ENCODE data around the gene DDN. TPM values are rescaled to one million over a fixed set of nuclear protein-coding genes. Genes with fewer than 3 reads are reported as not detected.

The DDN gene
- total and polyA plus RNA-seq, 10 donors = 0.09 to 2.0 (median 0.42) TPM; not detected in 1

DNA sequence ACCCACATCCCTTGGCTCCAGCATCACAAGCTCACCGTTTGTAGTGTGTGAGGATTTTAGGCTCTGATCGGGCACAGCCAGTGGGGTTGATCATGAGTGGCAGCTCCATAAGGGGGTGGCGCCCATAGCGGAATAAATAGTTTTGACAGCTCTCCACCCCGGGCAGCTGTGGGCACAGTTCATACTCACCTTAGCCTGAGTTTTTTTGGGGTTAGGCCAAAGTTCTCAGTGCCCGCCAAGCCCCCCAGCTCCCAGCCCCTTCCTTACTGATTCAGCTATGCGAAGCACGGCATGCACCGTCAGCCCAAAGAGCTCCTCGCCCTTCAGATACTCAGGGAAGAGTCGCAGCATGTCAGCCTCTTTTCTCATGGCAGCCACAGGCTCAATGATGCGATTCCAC is 25.4 kb upstream of the DDN start:
- H3K27ac ChIP-seq = no peak overlapping the region
- no peaks in the 10 kb centered on the region for H3K27me3 ChIP-seq (replicated peaks in 1 of 7)
- 93 to 97% (median 95%) methylated on average over 10 to 12 of the region's 12 CpGs for WGBS, 5 donors
- H3K36me3 ChIP-seq = peaks cover 0 to 96% (median 87%) of the 10 kb centered on the region in 6 donors
- intact Hi-C loops (cut with DNase I; ENCODE audit: low total_unique reads) = no loop called here
- H3K4me3 ChIP-seq = no peak overlapping the region
- TF ChIP-seq, protein P1, sequence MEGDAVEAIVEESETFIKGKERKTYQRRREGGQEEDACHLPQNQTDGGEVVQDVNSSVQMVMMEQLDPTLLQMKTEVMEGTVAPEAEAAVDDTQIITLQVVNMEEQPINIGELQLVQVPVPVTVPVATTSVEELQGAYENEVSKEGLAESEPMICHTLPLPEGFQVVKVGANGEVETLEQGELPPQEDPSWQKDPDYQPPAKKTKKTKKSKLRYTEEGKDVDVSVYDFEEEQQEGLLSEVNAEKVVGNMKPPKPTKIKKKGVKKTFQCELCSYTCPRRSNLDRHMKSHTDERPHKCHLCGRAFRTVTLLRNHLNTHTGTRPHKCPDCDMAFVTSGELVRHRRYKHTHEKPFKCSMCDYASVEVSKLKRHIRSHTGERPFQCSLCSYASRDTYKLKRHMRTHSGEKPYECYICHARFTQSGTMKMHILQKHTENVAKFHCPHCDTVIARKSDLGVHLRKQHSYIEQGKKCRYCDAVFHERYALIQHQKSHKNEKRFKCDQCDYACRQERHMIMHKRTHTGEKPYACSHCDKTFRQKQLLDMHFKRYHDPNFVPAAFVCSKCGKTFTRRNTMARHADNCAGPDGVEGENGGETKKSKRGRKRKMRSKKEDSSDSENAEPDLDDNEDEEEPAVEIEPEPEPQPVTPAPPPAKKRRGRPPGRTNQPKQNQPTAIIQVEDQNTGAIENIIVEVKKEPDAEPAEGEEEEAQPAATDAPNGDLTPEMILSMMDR (IDR thresholded peaks at IDR 0.05 in 8 of 11, conservative IDR thresholded peaks at IDR 0.05 in 3 of 11) = no peak
- H3K4me1 ChIP-seq = peaks cover 0 to 22% (median 9%) of the 10 kb centered on the region in 6 donors
- H3K9me3 ChIP-seq = no peaks in the 10 kb centered on the region
- no peak for DNase-seq

DNA sequence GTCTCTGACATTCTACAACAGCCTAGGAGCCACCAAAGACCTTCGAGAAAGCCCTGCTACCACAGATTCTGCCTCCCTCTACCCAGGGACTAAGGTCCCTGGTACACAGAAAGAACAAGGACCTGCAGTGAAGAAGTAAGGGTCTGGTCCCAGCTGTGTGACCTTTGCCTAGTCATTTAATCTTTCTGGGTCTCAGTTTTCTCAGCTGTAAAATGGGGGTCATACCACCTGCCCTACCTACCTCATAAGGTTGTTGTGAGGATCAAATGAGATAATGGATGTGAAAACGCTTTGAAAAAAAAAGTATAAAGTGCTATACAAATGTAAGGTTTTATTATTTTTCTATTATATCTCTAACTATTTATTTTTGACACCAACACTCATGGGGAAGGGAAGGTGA is 24.6 kb upstream of the DDN start:
- no peak for DNase-seq
- Histone ChIP-seq H3K27ac (no peak overlapping the region), H3K4me1 (peaks cover 0 to 22% (median 14%) of the 10 kb centered on the region in 6 donors), H3K9me3 (no peaks in the 10 kb centered on the region), H3K4me3 (no peak overlapping the region), H3K27me3 (replicated peaks in 1 of 7) (no peaks in the 10 kb centered on the region), H3K36me3 (peaks cover 0 to 88% (median 81%) of the 10 kb centered on the region in 6 donors)
- TF ChIP-seq POLR2AphosphoS5 (IDR thresholded peaks at IDR 0.05) (no peak), POLR2A (IDR thresholded peaks at IDR 0.05) (no peak)
- TF ChIP-seq, protein P1 (IDR thresholded peaks at IDR 0.05 in 8 of 11, conservative IDR thresholded peaks at IDR 0.05 in 3 of 11) = no peak
- intact Hi-C loops (cut with DNase I; ENCODE audit: low total_unique reads) = no loop called here
- 84 to 98% (median 94%) methylated on average over 2 of the region's 2 CpGs for WGBS, 5 donors

DNA sequence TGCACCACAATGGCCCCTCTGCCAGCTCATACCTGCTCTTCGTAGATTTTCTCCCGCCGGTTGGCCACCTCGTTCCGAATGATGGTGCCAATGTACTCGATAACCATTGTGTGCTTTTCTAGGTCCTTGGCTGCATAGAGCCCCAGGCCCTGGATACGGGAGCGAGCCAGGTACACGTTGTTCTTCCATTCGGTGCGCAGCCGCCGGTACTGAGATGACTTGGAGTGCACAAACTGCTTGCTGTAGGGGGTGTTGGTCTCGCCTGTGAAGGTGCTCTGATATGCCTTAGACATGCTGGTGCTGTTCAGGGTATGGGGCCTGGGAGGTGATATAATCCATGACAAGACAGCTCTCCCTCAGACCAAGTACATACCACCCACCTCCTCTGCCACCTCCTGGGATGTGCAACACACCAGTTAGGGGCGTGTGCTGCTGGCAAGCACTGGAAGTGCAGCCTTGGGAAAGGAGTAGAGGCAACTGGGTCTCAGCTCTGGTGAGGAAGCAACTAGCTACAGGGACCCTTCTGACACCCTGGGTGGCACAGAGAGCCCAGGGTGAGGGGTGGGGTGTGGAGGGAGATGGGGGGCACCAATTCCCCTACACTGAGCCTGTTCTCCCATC is 23.5 kb upstream of the DDN start:
- 87 to 97% (median 94%) methylated on average over 14 to 15 of the region's 15 CpGs for WGBS, 5 donors
- Histone ChIP-seq H3K27me3 (replicated peaks in 1 of 7) (no peaks in the 10 kb centered on the region), H3K27ac (no peak overlapping the region), H3K4me3 (no peak overlapping the region), H3K36me3 (peaks cover 0 to 77% (median 70%) of the 10 kb centered on the region in 6 donors), H3K9me3 (no peaks in the 10 kb centered on the region), H3K4me1 (peaks cover 3 to 27% (median 18%) of the 10 kb centered on the region in 6 donors)
- DNase-seq = no peak
- TF ChIP-seq POLR2AphosphoS5 (IDR thresholded peaks at IDR 0.05) = peak in 1 of 3 donors; percentile 23
- no peak for TF ChIP-seq POLR2A (IDR thresholded peaks at IDR 0.05)
- intact Hi-C loops (cut with DNase I; ENCODE audit: low total_unique reads) = no loop called here

DNA sequence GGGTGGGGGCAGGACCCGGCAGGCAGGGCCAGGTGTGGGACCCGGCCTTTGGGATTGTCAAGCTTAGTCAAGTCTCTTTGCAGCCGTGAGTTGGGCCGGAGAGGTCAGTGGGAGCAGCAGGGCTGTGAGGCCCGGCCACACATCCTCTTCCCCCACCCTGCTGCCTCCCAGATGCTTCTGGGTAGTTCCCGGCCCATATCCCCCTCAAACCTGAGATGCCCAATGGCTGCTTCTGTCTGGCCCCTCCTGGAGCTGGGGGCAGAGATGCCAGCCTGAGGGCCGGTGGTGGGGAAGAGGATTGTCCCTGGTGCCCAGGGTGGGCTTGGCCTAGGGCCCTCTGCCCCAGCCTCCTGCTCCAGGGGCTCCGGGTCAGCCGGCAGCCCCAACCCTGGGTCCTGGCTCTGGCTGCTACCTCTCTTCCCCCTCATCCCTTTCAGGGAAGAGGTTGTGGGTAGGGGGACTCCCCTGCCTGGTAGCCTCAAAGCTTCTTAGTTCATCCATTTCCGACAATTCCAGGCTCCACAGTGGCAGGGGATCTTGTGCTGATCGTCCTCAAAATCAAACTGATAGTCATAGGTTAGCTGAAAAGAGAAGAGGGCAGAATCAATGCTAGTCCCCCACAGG is 22.2 kb upstream of the DDN start:
- WGBS, 5 donors = 79 to 93% (median 85%) methylated on average over 10 to 11 of the region's 11 CpGs
- DNase-seq = no peak
- intact Hi-C loops (cut with DNase I; ENCODE audit: low total_unique reads) = no loop called here
- H3K9me3 ChIP-seq = no peaks in the 10 kb centered on the region
- peak in 1 of 3 donors; percentile 12 for TF ChIP-seq POLR2AphosphoS5 (IDR thresholded peaks at IDR 0.05)
- no peak for TF ChIP-seq POLR2A (IDR thresholded peaks at IDR 0.05)
- H3K27me3 ChIP-seq (replicated peaks in 1 of 7) = no peaks in the 10 kb centered on the region
- no peak overlapping the region for H3K4me3 ChIP-seq
- H3K27ac ChIP-seq = peak overlapping the region in 3 of 8 donors; percentile 6 to 98 (median 95)
- H3K4me1 ChIP-seq = peaks cover 7 to 40% (median 29%) of the 10 kb centered on the region in 6 donors
- peaks cover 0 to 64% (median 57%) of the 10 kb centered on the region in 6 donors for H3K36me3 ChIP-seq

DNA sequence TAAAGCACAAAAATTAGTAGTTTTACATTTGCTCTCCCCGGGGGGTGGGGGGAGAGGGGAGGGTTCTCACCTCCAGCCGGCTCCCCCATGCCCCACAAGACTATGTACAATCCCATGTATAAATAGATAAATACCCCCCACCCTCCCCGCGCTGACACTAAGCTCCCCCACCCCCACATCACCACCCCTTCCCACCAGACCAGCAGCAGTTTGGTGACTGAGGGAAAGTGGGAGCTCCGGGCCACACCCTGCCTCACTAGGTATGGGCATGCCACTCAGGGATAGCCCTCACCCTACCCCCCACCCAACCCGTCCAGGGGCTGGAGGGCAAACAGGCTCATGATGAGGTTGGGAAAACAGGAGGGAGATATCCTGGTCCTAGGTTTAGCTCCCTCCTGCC is 21.3 kb upstream of the DDN start:
- Histone ChIP-seq H3K4me3 (no peak overlapping the region), H3K9me3 (no peaks in the 10 kb centered on the region), H3K4me1 (peaks cover 7 to 50% (median 30%) of the 10 kb centered on the region in 6 donors), H3K27me3 (replicated peaks in 1 of 7) (no peaks in the 10 kb centered on the region), H3K36me3 (peaks cover 0 to 55% (median 47%) of the 10 kb centered on the region in 6 donors), H3K27ac (peak overlapping the region in 5 of 8 donors; percentile 95 to 98 (median 97))
- 75 to 84% (median 80%) methylated on average over 6 of the region's 6 CpGs for whole genome bisulfite sequencing, 5 donors
- TF ChIP-seq POLR2AphosphoS5 (IDR thresholded peaks at IDR 0.05) (no peak), POLR2A (IDR thresholded peaks at IDR 0.05) (no peak)
- TF ChIP-seq, protein P1 (IDR thresholded peaks at IDR 0.05 in 8 of 11, conservative IDR thresholded peaks at IDR 0.05 in 3 of 11) = no peak
- DNase-seq = no peak
- intact Hi-C loops (cut with DNase I; ENCODE audit: low total_unique reads) = no loop called here

All from spleen (tissue), 11 donors.